GM12864 (cell line): Measurements from ENCODE around the gene PSEN1.
A peak's percentile ranks its signal among the peaks of the same experiment; 100 is the strongest.

Experiments
- DNase-seq: peaks from one replicate; pipeline ENCODE4 v3.0.0-alpha.2; 2011; ENCODE audit warnings: low read depth
- H3K4me3 ChIP-seq: 2 replicates; pipeline ENCODE4 v1.5.1; 2011; ENCODE audit warnings: mild to moderate bottlenecking, low read depth, low read length, control low read depth
- CTCF ChIP-seq: IDR thresholded peaks from 2 replicates; pipeline ENCODE4 v1.5.1; 2011; ENCODE audit warnings: low read depth, mild to moderate bottlenecking, moderate library complexity, low read length, control low read depth, inconsistent platforms; ENCODE audit errors: missing control alignments

PSEN1 gene

GRCh38 chr14:73225496-73225895 lies 89.2 kb downstream of the PSEN1 start:
- no peak for TF ChIP-seq CTCF
- no peak overlapping the region for H3K4me3 ChIP-seq
- no peak for DNase-seq

- DNase-seq = no peak
- no peak overlapping the region for H3K4me3 ChIP-seq
- TF ChIP-seq CTCF = no peak
Observed at GRCh38 chr14:73227812-73228781, 91.8 kb downstream of the PSEN1 start.

GRCh38 chr14:73230051-73230450 lies 93.7 kb downstream of the PSEN1 start:
- no peak for TF ChIP-seq CTCF
- DNase-seq = no peak
- H3K4me3 ChIP-seq = no peak overlapping the region

- no peak overlapping the region for H3K4me3 ChIP-seq
- TF ChIP-seq CTCF = peak; percentile 77
- no peak for DNase-seq
Observed at GRCh38 chr14:73231981-73232851, 95.9 kb downstream of the PSEN1 start.

GRCh38 chr14:73232984-73233383 lies 96.7 kb downstream of the PSEN1 start:
- no peak overlapping the region for H3K4me3 ChIP-seq
- TF ChIP-seq CTCF = no peak
- DNase-seq = no peak

GRCh38 chr14:73233564-73233963 lies 97.3 kb downstream of the PSEN1 start:
- no peak for TF ChIP-seq CTCF
- no peak overlapping the region for H3K4me3 ChIP-seq
- no peak for DNase-seq
